Effector CD4-positive, alpha-beta T cell (primary cell): ENCODE results near the gene DCST2.
A peak's percentile ranks its signal among the peaks of the same experiment; 100 is the strongest.

Source experiments
- DNase-seq: peaks from one replicate; pipeline ENCODE4 v3.0.0-alpha.2; 2020

DCST2 gene

GRCh38 chr1:155008015-155008941, 25.3 kb downstream of the DCST2 start:
- DNase-seq: no peak

GRCh38 chr1:155007251-155007828, 26.2 kb downstream of the DCST2 start:
- DNase-seq: no peak

- DNase-seq: no peak
Measured at GRCh38 chr1:155006601-155007101, 26.9 kb downstream of the DCST2 start.

GRCh38 chr1:155005076-155006011, 28.2 kb downstream of the DCST2 start:
- no peak for DNase-seq

GRCh38 chr1:155004352-155005075, 29.1 kb downstream of the DCST2 start:
- no peak for DNase-seq

GRCh38 chr1:155003766-155004351, 29.7 kb downstream of the DCST2 start:
- DNase-seq: no peak

GRCh38 chr1:155003227-155003765, 30.3 kb downstream of the DCST2 start:
- DNase-seq: no peak

GRCh38 chr1:155002464-155003226, 30.9 kb downstream of the DCST2 start, which contains the start of gene ZBTB7B:
TSS of gene ZBTB7B (plus strand) at chr1:155002802. CDS start at chr1:155014661, 11,859 bp downstream.
- no peak for DNase-seq

GRCh38 chr1:155001675-155002463, 31.7 kb downstream of the DCST2 start:
- DNase-seq: peak; percentile 97

- DNase-seq: no peak
Measured at GRCh38 chr1:155001425-155001674, 32.2 kb downstream of the DCST2 start.

GRCh38 chr1:155000726-155001424, 32.7 kb downstream of the DCST2 start:
- DNase-seq: peak; percentile 73

GRCh38 chr1:155000411-155000725, 33.2 kb downstream of the DCST2 start:
- DNase-seq: no peak

GRCh38 chr1:154999571-155000410, 33.8 kb downstream of the DCST2 start:
- DNase-seq: no peak

GRCh38 chr1:154998818-154999570, 34.6 kb downstream of the DCST2 start:
- peak; percentile 39 for DNase-seq

GRCh38 chr1:154998201-154998780, 35.3 kb downstream of the DCST2 start:
- no peak for DNase-seq

GRCh38 chr1:154996966-154997701, 36.4 kb downstream of the DCST2 start:
- no peak for DNase-seq
